Gastroesophageal sphincter (tissue), 4 donors: ENCODE measurements around the gene BEST4. TPM values are rescaled to one million over a fixed set of nuclear protein-coding genes. Genes with fewer than 3 reads are reported as not detected.
A peak's percentile ranks its signal among the peaks of the same experiment; 100 is the strongest.

Experiments used
- ATAC-seq: fragments of 150-250 bp; one replicate; pipeline ENCODE4 v1.9.1; 2016; ENCODE audit warnings: mild to moderate bottlenecking, moderate library complexity
- H3K27ac ChIP-seq, 4 donors: fragments of 200-600 bp; sonication (generic) in 3 of 4; 1 replicate in 3 of 4; 2 replicates in 1 of 4; pipeline ENCODE4 v1.5.1; 2016 to 2019
- H3K27me3 ChIP-seq: fragments of 200-600 bp; sonication (generic); one replicate; pipeline ENCODE4 v1.5.1; 2019
- H3K36me3 ChIP-seq, 2 donors: fragments of 200-600 bp; sonication (generic); one replicate each; pipeline ENCODE4 v1.5.1; 2019; ENCODE audit warnings: control low read depth in 1 of 2
- H3K4me1 ChIP-seq, 3 donors: fragments of 200-600 bp; sonication (generic); 1 replicate in 2 of 3; 2 replicates in 1 of 3; pipeline ENCODE4 v1.5.1; 2016 to 2019; ENCODE audit warnings: control low read depth in 2 of 3
- H3K4me3 ChIP-seq, 2 donors: fragments of 200-600 bp; sonication (generic); one replicate each; pipeline ENCODE4 v1.5.1; 2019; ENCODE audit warnings: mild to moderate bottlenecking in 1 of 2, moderate library complexity in 1 of 2
- H3K9me3 ChIP-seq, 3 donors: fragments of 200-600 bp; sonication (generic); one replicate each; pipeline ENCODE4 v1.5.1; 2017 to 2019; ENCODE audit warnings: control low read depth in 2 of 3
- EP300 ChIP-seq: sonication (generic); formaldehyde crosslinking; IDR thresholded peaks from one replicate; pipeline ENCODE4 v1.6.1; 2017; ENCODE audit warnings: antibody characterized with exemption, mild to moderate bottlenecking
- POLR2A ChIP-seq, 2 donors: fragments of 450-650 bp; IDR thresholded peaks; one replicate each; pipeline ENCODE4 v1.6.1; 2017; ENCODE audit warnings: antibody characterized with exemption in 2 of 2, mild to moderate bottlenecking in 2 of 2, moderate library complexity in 1 of 2
- POLR2AphosphoS5 ChIP-seq: sonication (generic); formaldehyde crosslinking; IDR thresholded peaks from one replicate; pipeline ENCODE4 v1.6.1; 2017; ENCODE audit warnings: antibody characterized with exemption
- WGBS, 2 donors: methylation state at CpG; one replicate each; pipeline ENCODE4 v1.1.5; 2018; ENCODE audit warnings: low coverage in 1 of 2; 5-methylcytosine and 5-hydroxymethylcytosine counted together
- total RNA-seq, 4 donors: library from RNA; depleted of rRNA; stranded (reverse); fragments of >200 nt; gene quantifications; one replicate each; pipeline ENCODE4 v1.1.0, GENCODE V29; 2016
- TF ChIP-seq, protein P1 (sequence below), 4 experiments: fragments of 200-600 bp in 2 of 4; fragments of 450-650 bp in 2 of 4; sonication (generic) in 1 of 4; IDR thresholded peaks; one replicate each; pipeline ENCODE4 v1.5.1; 2017 to 2019; ENCODE audit warnings: antibody characterized with exemption in 4 of 4, mild to moderate bottlenecking in 2 of 4, moderate library complexity in 2 of 4

Gene BEST4
- total RNA-seq, result under 1 TPM in 2 of 4 donors, not detected in 2; 0.15 to 0.31 TPM

DNA sequence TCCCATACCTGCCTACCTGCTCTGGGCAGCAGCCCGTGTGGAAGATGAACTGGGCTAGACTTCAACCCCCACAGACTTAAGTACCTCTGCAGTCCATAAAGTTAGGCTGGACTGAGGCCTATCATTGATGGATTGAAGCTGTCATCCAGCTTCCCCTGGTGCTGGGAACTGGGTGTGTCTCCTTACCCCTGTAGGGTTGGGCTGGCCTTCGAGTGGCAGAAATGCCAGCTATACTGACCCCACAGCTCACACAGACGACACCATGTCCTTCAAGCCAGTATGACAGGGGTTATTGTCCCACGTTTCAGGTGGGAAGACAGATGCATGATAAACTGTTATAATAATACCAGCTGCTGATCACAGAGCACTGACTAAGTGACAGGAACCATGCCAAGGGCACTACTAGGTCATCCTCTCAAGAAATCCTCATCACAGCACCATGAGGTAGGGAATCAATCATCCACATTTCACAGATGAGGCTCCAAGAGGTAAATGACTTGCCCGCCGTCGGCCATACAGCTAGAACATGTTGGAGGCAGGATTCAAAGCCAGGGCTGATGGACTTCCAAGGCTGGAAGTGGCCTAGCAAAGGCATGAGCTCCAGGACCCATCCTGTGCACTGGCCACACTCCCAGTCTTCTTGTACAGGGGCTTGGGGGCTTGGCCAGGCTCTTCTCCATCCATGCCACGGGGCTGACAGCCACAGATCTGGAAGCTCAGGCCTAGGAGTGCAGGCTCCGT lies at the start of gene BEST4:
BEST4 (minus strand) TSS at position 51 of the 741 bp plus-strand sequence. CDS start 465 bp downstream, outside the sequence.
- H3K9me3 ChIP-seq, result no peaks in the 10 kb centered on the region
- H3K27me3 ChIP-seq, result no peaks in the 10 kb centered on the region
- peaks cover 0 to 36% (median 18%) of the 10 kb centered on the region in 3 donors for H3K4me1 ChIP-seq
- no peak within 1 kb of the TSS for H3K27ac ChIP-seq
- no peak within 1 kb of the TSS for H3K4me3 ChIP-seq
- ATAC-seq, result no peak
- TF ChIP-seq, protein P1, sequence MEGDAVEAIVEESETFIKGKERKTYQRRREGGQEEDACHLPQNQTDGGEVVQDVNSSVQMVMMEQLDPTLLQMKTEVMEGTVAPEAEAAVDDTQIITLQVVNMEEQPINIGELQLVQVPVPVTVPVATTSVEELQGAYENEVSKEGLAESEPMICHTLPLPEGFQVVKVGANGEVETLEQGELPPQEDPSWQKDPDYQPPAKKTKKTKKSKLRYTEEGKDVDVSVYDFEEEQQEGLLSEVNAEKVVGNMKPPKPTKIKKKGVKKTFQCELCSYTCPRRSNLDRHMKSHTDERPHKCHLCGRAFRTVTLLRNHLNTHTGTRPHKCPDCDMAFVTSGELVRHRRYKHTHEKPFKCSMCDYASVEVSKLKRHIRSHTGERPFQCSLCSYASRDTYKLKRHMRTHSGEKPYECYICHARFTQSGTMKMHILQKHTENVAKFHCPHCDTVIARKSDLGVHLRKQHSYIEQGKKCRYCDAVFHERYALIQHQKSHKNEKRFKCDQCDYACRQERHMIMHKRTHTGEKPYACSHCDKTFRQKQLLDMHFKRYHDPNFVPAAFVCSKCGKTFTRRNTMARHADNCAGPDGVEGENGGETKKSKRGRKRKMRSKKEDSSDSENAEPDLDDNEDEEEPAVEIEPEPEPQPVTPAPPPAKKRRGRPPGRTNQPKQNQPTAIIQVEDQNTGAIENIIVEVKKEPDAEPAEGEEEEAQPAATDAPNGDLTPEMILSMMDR (IDR thresholded peaks at IDR 0.05), result no peak
- TF ChIP-seq POLR2A (IDR thresholded peaks at IDR 0.05) (no peak), EP300 (no peak)
- no peaks in the 10 kb centered on the region for H3K36me3 ChIP-seq
- WGBS, 2 donors, result 0 to 40% methylated on average over 1 of the region's 9 CpGs

DNA sequence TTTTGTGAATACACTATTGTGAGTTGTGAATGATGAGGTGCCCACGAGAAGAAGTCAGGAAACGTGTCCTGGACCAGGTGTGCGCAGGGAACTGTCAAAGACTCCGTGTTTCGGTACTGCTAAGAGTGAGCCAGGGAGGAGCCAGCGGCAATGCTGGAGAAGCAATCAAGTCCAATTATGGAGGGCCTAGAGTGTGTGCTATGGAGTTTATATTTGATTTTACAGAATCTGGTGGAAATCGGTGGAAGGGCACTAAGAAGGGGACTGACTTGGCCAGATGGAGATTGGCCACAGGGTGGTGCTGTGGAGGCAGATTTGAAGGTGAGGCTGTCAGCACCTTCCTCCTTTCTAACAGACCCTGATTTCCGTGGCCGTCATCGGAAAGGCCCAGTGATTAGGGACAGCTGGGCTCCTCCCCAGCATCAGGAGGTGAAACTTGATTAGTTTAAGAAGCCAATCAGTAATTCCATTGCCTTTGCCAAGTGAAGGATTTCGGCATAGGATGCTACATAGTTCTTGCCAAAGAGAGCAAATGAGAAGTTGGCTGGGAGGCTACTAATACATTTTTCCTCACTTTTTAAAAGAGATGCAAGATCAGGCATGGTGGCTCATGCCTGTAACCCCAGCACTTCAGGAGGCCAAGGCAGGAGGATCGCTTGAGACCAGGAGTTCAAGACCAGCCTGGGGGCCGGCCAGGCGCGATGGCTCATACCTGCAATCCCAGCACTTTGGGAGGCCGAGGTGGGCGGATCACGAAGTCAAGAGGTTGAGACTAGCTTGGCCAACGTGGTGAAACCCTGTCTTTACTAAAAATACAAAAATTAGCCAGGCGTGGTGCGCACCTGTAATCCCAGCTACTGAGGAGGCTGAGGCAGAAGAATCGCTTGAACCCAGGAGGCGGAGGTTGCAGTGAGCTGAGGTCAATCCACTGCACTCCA lies 48.0 kb upstream of the BEST4 start:
- Histone ChIP-seq H3K36me3 (no peaks in the 10 kb centered on the region), H3K27me3 (no peaks in the 10 kb centered on the region), H3K4me3 (no peak overlapping the region), H3K4me1 (peaks cover 0 to 10% (median 0%) of the 10 kb centered on the region in 3 donors), H3K27ac (peak overlapping the region in 1 of 4 donors; percentile 7), H3K9me3 (no peaks in the 10 kb centered on the region)
- peak; percentile 85 for ATAC-seq
- TF ChIP-seq POLR2A (IDR thresholded peaks at IDR 0.05) (no peak), EP300 (no peak), POLR2AphosphoS5 (no peak)
- TF ChIP-seq, protein P1 (IDR thresholded peaks at IDR 0.05), result peak in 3 of 4 experiments; percentile 73 to 82 (median 81)
- 36 to 63% methylated on average over 11 to 23 of the region's 23 CpGs for WGBS, 2 donors

DNA sequence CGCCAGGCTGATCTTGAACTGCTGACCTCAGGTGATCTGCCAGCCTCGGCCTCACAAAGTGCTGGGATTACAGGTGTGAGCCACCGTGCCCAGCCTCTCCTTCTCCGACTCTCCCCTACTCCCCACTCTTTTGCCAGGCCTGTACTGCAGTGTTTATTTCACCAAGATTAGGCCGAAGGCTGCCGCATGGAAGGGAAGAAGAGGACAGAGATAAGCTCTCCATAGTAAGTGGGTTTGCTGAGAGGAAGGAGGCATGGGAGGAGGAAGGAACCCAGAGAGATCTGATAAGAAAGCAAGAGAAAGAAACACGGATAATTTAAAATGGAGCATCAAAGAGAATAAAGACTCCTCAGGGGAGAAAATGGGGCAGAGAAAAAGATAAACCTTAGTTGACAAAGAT lies 46.4 kb upstream of the BEST4 start:
- ATAC-seq, result no peak
- Histone ChIP-seq H3K36me3 (no peaks in the 10 kb centered on the region), H3K4me1 (peaks cover 0 to 10% (median 0%) of the 10 kb centered on the region in 3 donors), H3K27ac (no peak overlapping the region), H3K27me3 (no peaks in the 10 kb centered on the region), H3K9me3 (no peaks in the 10 kb centered on the region), H3K4me3 (no peak overlapping the region)
- TF ChIP-seq POLR2AphosphoS5 (no peak), EP300 (no peak), POLR2A (IDR thresholded peaks at IDR 0.05) (no peak)
- WGBS, 2 donors, result 40 to 80% methylated on average over 1 of the region's 7 CpGs

DNA sequence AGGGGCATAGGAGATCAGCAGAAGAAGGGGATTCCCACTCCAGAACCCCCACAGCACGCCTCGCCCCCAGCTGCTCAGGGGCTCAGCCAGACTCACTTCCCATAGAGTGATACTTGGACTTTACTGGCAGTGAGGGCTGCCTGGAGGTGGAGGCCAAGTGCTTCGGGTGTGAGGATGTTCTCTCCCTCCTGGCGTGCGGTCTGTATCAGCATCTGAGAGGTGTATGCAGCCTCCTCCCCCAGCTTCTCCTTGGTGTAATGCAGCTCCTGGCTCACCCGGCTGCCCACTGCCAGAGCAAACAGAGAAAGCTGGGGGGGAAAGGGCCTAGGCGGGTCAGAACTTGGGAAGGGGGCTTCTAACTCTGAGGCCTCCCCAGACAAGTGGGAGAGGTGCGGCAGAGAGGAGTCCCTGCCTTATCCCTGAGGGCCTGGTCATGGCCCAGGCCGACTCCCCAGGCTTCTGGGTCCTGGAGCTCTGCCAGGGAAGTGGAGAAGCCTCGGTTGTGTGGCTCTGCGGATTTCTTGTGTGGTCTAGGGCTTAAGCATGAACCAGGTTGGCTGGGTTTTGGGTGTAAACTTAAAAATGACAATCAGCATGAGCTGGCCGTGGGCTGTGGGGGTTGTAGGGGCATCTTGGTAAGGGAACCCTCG lies 44.2 kb upstream of the BEST4 start:
- no peak for TF ChIP-seq EP300
- no peak for TF ChIP-seq POLR2A (IDR thresholded peaks at IDR 0.05)
- TF ChIP-seq, protein P1 (IDR thresholded peaks at IDR 0.05), result no peak
- TF ChIP-seq POLR2AphosphoS5, result no peak
- Histone ChIP-seq H3K9me3 (no peaks in the 10 kb centered on the region), H3K27ac (no peak overlapping the region), H3K4me3 (no peak overlapping the region), H3K27me3 (no peaks in the 10 kb centered on the region), H3K36me3 (peaks cover 0 to 12% of the 10 kb centered on the region in 2 donors), H3K4me1 (peaks cover 0 to 10% (median 0%) of the 10 kb centered on the region in 3 donors)
- no peak for ATAC-seq
- 84% methylated on average over 2 of the region's 13 CpGs; no CpG with 5 or more reads in 1 of the 2 donors for WGBS, 2 donors

DNA sequence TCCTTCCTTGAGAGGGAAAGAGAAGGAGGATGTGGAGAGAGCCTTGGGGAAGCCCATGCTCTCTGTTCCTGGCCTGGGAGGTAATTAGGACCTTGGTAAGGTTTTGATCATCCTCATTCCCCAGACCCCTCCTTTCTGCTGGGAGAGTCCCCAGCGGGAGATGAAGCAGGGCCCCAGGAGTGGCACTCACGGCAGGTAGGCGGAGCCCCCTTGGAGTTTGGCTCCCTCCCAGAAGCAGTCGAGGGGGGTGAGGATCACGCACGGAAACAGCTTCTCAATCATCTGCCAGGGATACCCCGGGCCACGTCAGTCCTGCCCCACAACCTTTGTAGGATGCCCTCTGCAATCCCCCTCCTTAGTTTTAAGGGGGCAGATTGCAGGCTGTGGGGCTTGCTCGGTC lies 43.5 kb upstream of the BEST4 start:
- ATAC-seq, result no peak
- H3K4me1 ChIP-seq, result peaks cover 0 to 14% (median 0%) of the 10 kb centered on the region in 3 donors
- TF ChIP-seq, protein P1 (IDR thresholded peaks at IDR 0.05), result no peak
- no peak for TF ChIP-seq POLR2AphosphoS5
- no peak for TF ChIP-seq POLR2A (IDR thresholded peaks at IDR 0.05)
- no peak for TF ChIP-seq EP300

More for the DNA sequence above, 43.5 kb upstream of the BEST4 start:
- no peak overlapping the region for H3K4me3 ChIP-seq
- H3K36me3 ChIP-seq, result peaks cover 0 to 19% of the 10 kb centered on the region in 2 donors
- H3K9me3 ChIP-seq, result no peaks in the 10 kb centered on the region
- H3K27ac ChIP-seq, result no peak overlapping the region
- no CpG with 5 or more reads among the region's 9 CpGs for WGBS, 2 donors
- H3K27me3 ChIP-seq, result no peaks in the 10 kb centered on the region
